ENCODE results near the gene HLA-DOB. TPM values are rescaled to one million over a fixed set of nuclear protein-coding genes. Genes with fewer than 3 reads are reported as not detected.
A peak's percentile ranks its signal among the peaks of the same experiment; 100 is the strongest.

HLA-DOB gene
- total and polyA plus RNA-seq, 2 donors (not counting 1 experiment from before 2014, with no cell fraction given) = under 0.01 to 0.49 TPM

- Histone ChIP-seq H3K4me1 (ENCODE audit: control insufficient read depth, extremely low read depth, insufficient read depth, low read length) (peaks cover 3% of the 10 kb centered on the region), H3K27ac (ENCODE audit: insufficient read depth, low read length) (peak overlapping the region; percentile 97), H3K36me3 (ENCODE audit: control insufficient read depth, insufficient read depth, low read length) (peaks cover 13% of the 10 kb centered on the region), H3K9me3 (ENCODE audit: control insufficient read depth, insufficient read depth, low read depth, low read length) (no peaks in the 10 kb centered on the region), H3K27me3 (ENCODE audit: control insufficient read depth, insufficient read depth, low read length) (no peaks in the 10 kb centered on the region), H4K20me1 (ENCODE audit: control insufficient read depth, extremely low read depth, insufficient read depth, low read length) (no peaks in the 10 kb centered on the region), H3K9ac (ENCODE audit: insufficient read depth, low read length) (peak overlapping the region; percentile 48), H2AFZ (ENCODE audit: low read length) (no peak overlapping the region), H3K4me2 (ENCODE audit: extremely low read depth, insufficient read depth, low read length) (peak overlapping the region; percentile 67), H3K4me3 (replicated peaks in 1 of 4; ENCODE audit: control extremely low read depth in 1 of 4, insufficient read depth in 1 of 4, low read depth in 3 of 4, low read length in 4 of 4) (peak overlapping the region; percentile 91 to 96 (median 94)), H3K79me2 (ENCODE audit: control insufficient read depth, insufficient read depth, low read length) (peaks cover 3% of the 10 kb centered on the region)
- DNase-seq (ENCODE audit: low read depth in 2 of 2) = no peak
- no peak for TF ChIP-seq EZH2 (IDR thresholded peaks at IDR 0.05; ENCODE audit: low read length, missing control alignments)
- TF ChIP-seq, protein P1, sequence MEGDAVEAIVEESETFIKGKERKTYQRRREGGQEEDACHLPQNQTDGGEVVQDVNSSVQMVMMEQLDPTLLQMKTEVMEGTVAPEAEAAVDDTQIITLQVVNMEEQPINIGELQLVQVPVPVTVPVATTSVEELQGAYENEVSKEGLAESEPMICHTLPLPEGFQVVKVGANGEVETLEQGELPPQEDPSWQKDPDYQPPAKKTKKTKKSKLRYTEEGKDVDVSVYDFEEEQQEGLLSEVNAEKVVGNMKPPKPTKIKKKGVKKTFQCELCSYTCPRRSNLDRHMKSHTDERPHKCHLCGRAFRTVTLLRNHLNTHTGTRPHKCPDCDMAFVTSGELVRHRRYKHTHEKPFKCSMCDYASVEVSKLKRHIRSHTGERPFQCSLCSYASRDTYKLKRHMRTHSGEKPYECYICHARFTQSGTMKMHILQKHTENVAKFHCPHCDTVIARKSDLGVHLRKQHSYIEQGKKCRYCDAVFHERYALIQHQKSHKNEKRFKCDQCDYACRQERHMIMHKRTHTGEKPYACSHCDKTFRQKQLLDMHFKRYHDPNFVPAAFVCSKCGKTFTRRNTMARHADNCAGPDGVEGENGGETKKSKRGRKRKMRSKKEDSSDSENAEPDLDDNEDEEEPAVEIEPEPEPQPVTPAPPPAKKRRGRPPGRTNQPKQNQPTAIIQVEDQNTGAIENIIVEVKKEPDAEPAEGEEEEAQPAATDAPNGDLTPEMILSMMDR (conservative IDR thresholded peaks at IDR 0.05 in 1 of 2, IDR thresholded peaks at IDR 0.05 in 1 of 2; ENCODE audit: low read depth in 1 of 2, low read length in 2 of 2) = no peak
Observed at GRCh38 chr6:32844839-32845383, 28.1 kb upstream of the HLA-DOB start.

DNA sequence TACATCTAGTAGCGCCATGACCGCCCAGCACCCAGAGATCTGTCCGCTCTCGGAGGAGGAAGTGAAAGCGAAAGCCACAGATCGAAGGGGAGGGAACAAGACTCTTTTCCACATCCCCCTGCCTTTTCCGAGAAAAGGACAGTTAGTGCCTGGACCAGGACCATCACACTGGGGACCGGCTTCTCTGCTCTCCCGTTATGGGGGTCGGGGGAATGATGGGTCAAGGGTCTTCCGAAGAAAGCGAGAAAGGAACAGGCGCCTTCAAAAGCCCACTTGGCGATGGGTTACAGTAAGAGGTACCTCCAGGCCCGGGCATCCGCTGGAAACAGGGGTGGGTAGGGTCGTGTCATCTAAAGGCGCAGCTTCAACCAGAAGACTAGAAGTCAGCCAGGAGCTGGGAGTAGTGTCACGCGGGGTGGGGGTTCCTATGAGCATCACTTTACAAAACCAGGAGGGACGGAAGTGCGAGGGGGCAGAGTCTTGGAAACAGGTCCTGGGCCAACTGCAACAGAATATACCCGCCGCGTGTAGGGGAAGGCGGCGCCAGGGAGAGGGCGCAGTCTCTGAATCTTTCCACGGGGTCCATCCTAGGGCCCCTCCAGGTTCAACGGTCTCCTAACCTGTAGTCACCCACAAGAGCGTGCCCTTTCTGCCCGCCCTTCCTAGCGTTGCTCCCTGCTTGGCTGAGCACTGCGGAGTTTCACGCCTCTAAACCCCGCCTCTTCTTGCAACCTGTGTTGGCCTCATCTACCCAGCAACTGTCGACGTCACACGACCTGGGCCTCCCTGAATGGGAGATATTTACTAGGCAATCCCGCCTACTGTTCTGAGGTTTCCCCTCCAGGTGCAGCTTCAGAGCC is 27.4 kb upstream of the HLA-DOB start, which contains the start of gene PSMB8:
Gene PSMB8, minus strand, starts transcription at position 69 of the 860 bp plus-strand sequence. Its CDS starts 51 bp downstream, at position 18.
- Histone ChIP-seq H3K9ac (ENCODE audit: insufficient read depth, low read length) (peak within 1 kb of the TSS; percentile 92), H3K36me3 (ENCODE audit: control insufficient read depth, insufficient read depth, low read length) (peaks cover 11% of the 10 kb centered on the region), H3K27me3 (ENCODE audit: control insufficient read depth, insufficient read depth, low read length) (no peaks in the 10 kb centered on the region), H4K20me1 (ENCODE audit: control insufficient read depth, extremely low read depth, insufficient read depth, low read length) (no peaks in the 10 kb centered on the region), H2AFZ (ENCODE audit: low read length) (peak within 1 kb of the TSS; percentile 83), H3K4me3 (replicated peaks in 1 of 4; ENCODE audit: control extremely low read depth in 1 of 4, insufficient read depth in 1 of 4, low read depth in 3 of 4, low read length in 4 of 4) (peak within 1 kb of the TSS; percentile 91 to 96 (median 94)), H3K4me1 (ENCODE audit: control insufficient read depth, extremely low read depth, insufficient read depth, low read length) (peaks cover 3% of the 10 kb centered on the region), H3K27ac (ENCODE audit: insufficient read depth, low read length) (peak within 1 kb of the TSS; percentile 97), H3K4me2 (ENCODE audit: extremely low read depth, insufficient read depth, low read length) (peak within 1 kb of the TSS; percentile 67), H3K79me2 (ENCODE audit: control insufficient read depth, insufficient read depth, low read length) (peaks cover 3% of the 10 kb centered on the region), H3K9me3 (ENCODE audit: control insufficient read depth, insufficient read depth, low read depth, low read length) (no peaks in the 10 kb centered on the region)
- DNase-seq (ENCODE audit: low read depth in 2 of 2) = peak; percentile 91
- TF ChIP-seq, protein P1 (conservative IDR thresholded peaks at IDR 0.05 in 1 of 2, IDR thresholded peaks at IDR 0.05 in 1 of 2; ENCODE audit: low read depth in 1 of 2, low read length in 2 of 2) = peak; percentile 12 to 24
- TF ChIP-seq EZH2 (IDR thresholded peaks at IDR 0.05; ENCODE audit: low read length, missing control alignments) = no peak

DNA sequence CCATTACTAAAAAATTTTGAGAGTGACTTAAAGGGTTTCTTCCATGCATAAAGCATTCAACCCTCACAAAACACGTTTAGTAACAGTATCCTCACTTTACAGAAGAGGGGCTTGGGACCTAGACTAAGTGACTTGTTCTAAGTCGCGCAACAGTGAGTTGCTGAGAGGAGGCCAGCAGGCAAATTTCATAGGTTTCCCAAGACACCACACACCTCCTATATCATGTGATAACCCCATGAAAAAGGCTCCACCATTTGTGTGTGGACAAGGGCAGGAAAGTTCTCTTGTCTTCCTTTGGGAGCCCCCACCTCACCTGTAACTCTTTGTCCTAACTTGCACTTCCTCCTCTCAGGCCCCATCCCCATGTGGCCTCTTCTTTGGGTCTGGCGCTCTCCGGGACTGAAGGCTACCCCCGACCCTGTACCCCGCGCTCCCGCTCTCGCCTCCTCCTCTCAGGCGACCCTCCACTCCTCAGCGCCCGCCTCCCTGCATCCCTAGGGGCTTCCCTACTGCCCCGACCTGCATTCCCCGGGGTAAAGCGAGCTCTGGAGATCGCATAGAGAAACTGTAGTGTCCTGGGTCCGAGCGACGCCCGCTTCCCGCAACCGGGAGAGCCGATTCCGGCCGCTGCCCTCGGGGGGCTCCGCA is 26.7 kb upstream of the HLA-DOB start:
- H3K4me3 ChIP-seq (replicated peaks in 1 of 4; ENCODE audit: control extremely low read depth in 1 of 4, insufficient read depth in 1 of 4, low read depth in 3 of 4, low read length in 4 of 4) = peak overlapping the region; percentile 91 to 96 (median 94)
- peak overlapping the region; percentile 67 for H2AFZ ChIP-seq (ENCODE audit: low read length)
- peaks cover 3% of the 10 kb centered on the region for H3K79me2 ChIP-seq (ENCODE audit: control insufficient read depth, insufficient read depth, low read length)
- peak overlapping the region; percentile 97 for H3K27ac ChIP-seq (ENCODE audit: insufficient read depth, low read length)
- peaks cover 3% of the 10 kb centered on the region for H3K4me1 ChIP-seq (ENCODE audit: control insufficient read depth, extremely low read depth, insufficient read depth, low read length)
- DNase-seq (ENCODE audit: low read depth in 2 of 2) = peak in 1 of 2 donors; percentile 17
- H3K36me3 ChIP-seq (ENCODE audit: control insufficient read depth, insufficient read depth, low read length) = peaks cover 11% of the 10 kb centered on the region
- peak overlapping the region; percentile 67 for H3K4me2 ChIP-seq (ENCODE audit: extremely low read depth, insufficient read depth, low read length)
- no peaks in the 10 kb centered on the region for H4K20me1 ChIP-seq (ENCODE audit: control insufficient read depth, extremely low read depth, insufficient read depth, low read length)
- no peaks in the 10 kb centered on the region for H3K9me3 ChIP-seq (ENCODE audit: control insufficient read depth, insufficient read depth, low read depth, low read length)
- TF ChIP-seq, protein P1 (conservative IDR thresholded peaks at IDR 0.05 in 1 of 2, IDR thresholded peaks at IDR 0.05 in 1 of 2; ENCODE audit: low read depth in 1 of 2, low read length in 2 of 2) = no peak
- TF ChIP-seq EZH2 (IDR thresholded peaks at IDR 0.05; ENCODE audit: low read length, missing control alignments) = no peak
- H3K27me3 ChIP-seq (ENCODE audit: control insufficient read depth, insufficient read depth, low read length) = no peaks in the 10 kb centered on the region
- peak overlapping the region; percentile 92 for H3K9ac ChIP-seq (ENCODE audit: insufficient read depth, low read length)
